Kidney tubule cell (primary cell): ENCODE data around the gene RETREG3.
"Not testable (repeated sequence)": the region's sequence is repeated elsewhere in the genome, so short reads cannot be mapped to it uniquely, and the experiment has no call there.

ENCODE experiments used
- DNase-seq: peaks from one replicate; pipeline ENCODE4 v3.0.0-alpha.2; 2018; ENCODE audit warnings: low spot score

Gene RETREG3

DNA sequence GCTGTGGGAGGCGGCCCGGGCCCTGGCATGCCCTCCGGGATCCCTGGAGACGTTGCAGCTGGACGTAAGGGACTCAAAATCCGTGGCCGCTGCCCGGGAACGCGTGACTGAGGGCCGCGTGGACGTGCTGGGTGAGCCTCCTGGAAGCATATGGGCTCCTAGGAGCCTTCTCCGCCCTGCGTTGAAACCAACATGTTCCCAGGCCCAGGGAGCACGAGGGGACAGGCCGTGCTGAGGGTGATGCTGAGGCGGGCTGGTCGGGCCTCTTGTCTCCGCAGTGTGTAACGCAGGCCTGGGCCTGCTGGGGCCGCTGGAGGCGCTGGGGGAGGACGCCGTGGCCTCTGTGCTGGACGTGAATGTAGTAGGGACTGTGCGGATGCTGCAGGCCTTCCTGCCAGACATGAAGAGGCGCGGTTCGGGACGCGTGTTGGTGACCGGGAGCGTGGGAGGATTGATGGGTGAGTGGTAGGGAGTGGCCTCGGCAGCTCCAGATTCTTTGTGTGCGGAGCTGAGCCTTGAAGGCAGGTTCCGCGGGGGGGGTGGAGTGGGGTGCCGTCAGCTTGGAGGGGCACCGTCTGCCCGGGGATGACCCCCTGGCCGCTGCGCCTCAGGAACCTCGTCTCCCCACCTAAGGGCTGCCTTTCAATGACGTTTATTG, 55.9 kb downstream of the RETREG3 start:
- DNase-seq, result no peak

- DNase-seq, result not testable (repeated sequence)
Observed at GRCh38 chr17:42552736-42553135, 56.4 kb downstream of the RETREG3 start, which contains the start of gene HSD17B1. HSD17B1 (plus strand) TSS chr17:42552923; CDS start chr17:42552934, 11 bp downstream.

DNA sequence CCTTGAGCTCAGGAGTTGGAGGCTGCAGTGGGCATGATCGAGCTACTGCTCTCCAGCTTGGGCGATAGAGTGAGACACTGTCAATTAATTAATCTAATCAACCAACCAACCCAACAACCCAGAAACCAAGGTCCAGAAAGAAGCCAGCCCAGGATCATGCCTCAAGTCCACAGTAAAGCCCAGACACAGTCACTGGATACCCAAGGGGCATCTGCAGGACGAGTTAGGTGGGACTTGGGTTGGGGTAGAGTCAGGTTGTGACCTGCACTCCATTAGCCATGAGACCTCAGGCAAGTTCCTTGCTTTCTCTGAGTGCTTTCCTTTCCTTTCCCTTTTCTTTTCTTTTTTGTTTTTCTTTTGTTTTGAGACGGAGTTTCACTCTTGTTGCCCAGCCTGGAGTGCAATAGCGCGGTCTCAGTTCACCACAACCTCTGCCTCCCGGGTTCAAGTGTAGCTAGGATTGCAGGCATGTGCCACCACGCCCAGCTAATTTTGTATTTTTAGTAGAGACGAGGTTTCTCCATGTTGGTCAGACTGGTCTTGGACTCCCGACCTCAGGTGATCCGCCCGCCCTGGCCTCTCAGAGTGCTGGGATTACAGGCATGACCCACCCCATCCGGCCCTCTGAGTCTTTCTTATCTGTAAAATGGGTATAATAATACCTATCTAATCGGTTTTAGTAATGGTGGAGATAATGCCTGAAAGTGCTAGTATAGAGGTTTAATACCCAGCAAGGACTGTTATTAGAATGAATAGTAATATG, 60.0 kb downstream of the RETREG3 start:
- DNase-seq, result no peak

GRCh38 chr17:42548070-42548837, 60.9 kb downstream of the RETREG3 start:
- peak; percentile 84 for DNase-seq

DNA sequence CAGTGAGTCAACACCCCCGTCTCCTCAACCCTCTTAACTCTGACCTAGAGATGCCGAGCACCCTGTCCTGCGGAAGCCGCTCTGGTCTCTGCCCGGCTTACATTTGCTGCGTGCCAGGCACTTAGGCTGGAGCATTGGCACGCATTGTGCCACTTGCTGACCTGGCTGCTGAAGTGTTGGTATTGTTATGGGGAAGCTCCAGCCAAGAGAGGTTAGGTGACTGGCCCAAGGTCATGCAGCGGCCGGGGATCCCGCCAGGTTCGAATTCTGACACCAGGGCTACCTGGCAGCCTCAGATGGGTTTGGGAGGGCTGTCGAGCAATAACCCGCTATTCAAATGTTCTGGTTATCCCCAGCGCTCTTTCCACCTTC, 61.5 kb downstream of the RETREG3 start:
- DNase-seq, result no peak

- no peak for DNase-seq
Observed at GRCh38 chr17:42547001-42547461, 62.1 kb downstream of the RETREG3 start.

- DNase-seq, result not testable (repeated sequence)
Observed at GRCh38 chr17:42545755-42546505, 63.2 kb downstream of the RETREG3 start.

- DNase-seq, result no peak
Observed at GRCh38 chr17:42544874-42545283, 64.3 kb downstream of the RETREG3 start.

DNA sequence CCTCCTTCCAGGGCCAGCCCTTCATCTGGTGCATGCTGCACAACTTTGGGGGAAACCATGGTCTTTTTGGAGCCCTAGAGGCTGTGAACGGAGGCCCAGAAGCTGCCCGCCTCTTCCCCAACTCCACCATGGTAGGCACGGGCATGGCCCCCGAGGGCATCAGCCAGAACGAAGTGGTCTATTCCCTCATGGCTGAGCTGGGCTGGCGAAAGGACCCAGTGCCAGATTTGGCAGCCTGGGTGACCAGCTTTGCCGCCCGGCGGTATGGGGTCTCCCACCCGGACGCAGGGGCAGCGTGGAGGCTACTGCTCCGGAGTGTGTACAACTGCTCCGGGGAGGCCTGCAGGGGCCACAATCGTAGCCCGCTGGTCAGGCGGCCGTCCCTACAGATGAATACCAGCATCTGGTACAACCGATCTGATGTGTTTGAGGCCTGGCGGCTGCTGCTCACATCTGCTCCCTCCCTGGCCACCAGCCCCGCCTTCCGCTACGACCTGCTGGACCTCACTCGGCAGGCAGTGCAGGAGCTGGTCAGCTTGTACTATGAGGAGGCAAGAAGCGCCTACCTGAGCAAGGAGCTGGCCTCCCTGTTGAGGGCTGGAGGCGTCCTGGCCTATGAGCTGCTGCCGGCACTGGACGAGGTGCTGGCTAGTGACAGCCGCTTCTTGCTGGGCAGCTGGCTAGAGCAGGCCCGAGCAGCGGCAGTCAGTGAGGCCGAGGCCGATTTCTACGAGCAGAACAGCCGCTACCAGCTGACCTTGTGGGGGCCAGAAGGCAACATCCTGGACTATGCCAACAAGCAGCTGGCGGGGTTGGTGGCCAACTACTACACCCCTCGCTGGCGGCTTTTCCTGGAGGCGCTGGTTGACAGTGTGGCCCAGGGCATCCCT, 65.7 kb downstream of the RETREG3 start:
- no peak for DNase-seq

DNA sequence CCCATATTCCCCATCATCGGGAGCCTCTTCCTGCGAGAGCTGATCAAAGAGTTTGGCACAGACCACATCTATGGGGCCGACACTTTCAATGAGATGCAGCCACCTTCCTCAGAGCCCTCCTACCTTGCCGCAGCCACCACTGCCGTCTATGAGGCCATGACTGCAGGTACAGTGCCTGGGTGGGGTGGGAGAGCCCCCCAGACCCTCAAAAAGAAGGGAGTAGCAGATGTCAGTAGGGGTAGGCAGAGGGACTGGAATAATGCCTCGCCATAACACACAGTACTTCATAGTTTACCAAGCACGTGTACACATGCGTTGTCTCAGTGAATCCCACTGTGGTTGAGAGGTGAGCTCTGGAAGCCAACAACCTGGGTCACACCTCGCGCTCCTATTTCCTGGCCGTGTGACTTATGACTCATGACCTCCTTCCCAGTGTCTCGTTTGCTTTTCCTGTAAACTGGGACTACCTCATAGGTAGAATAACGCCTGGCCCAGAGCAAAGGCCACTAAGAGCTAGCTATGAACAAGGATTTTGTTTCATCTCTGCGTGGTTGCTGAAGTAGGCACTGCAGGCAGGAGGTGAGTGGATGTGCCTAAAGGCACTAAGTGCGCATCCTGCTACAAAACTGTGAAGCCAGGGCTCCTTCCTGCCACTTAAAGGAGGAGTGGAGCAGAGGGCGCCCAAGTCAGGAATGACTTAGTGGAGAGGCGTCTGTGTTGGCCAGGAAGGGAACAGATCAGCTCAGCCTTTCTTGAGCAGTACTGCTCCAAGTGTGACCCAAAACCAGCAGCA, 67.9 kb downstream of the RETREG3 start:
- peak; percentile 82 for DNase-seq

GRCh38 chr17:42540558-42540957, 68.6 kb downstream of the RETREG3 start:
- not testable (repeated sequence) for DNase-seq

GRCh38 chr17:42538482-42538881, 70.7 kb downstream of the RETREG3 start:
- no peak for DNase-seq

DNA sequence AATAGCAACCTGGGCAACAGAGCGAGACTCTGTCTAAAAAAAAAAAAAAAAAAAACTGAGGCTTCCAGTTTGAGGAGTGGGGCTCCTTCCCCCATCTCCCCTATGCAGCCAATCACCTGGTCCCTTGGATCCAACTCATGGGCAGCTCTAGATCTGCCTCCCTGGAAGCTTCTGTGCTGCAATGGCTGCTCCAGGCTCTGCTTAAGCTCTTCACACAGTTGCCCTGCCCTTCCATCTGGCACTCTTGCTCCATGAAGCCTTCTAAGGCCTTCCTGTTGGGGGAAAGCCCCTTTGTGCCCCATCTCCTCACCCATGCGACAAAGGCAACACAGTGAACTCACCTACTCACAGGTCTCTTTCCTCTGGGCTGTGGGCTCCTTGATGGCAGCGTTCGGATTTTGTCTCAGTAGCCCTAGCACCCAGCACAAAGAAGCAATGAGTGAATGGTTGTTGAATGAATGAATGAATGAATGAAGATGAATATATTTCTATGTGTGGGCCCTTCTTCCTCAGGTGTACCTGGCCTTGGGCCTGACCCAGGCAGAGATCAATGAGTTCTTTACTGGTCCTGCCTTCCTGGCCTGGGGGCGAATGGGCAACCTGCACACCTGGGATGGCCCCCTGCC, 71.2 kb downstream of the RETREG3 start:
- no peak for DNase-seq

- no peak for DNase-seq
Observed at GRCh38 chr17:42537156-42537805, 71.9 kb downstream of the RETREG3 start.

DNA sequence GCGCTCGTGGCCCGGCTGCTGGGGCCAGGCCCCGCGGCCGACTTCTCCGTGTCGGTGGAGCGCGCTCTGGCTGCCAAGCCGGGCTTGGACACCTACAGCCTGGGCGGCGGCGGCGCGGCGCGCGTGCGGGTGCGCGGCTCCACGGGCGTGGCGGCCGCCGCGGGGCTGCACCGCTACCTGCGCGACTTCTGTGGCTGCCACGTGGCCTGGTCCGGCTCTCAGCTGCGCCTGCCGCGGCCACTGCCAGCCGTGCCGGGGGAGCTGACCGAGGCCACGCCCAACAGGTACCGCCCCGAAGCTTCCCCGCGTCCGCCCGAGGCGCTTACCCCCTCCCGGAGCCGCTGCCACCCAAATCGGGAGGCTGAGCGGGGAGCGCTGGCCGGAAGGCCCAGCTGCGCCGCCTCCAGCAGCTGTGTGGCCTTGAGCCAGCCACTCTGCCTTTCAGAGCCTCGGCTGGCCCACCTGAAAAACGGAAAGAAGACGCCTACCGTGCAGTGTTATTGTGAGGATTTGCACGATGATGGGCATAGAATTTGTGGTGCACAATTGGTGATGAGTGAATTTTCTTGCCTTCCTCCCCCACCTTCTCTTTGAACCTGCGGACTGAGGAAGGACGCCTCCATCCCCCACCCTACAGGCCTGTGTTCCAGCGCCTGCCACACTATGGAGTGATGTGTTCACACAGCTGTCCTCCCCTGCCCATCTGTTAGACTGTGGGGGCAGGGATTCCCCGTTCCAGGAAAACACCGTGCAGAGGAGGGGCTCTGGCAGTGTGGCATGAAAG, 72.6 kb downstream of the RETREG3 start:
- DNase-seq, result peak; percentile 86

DNA sequence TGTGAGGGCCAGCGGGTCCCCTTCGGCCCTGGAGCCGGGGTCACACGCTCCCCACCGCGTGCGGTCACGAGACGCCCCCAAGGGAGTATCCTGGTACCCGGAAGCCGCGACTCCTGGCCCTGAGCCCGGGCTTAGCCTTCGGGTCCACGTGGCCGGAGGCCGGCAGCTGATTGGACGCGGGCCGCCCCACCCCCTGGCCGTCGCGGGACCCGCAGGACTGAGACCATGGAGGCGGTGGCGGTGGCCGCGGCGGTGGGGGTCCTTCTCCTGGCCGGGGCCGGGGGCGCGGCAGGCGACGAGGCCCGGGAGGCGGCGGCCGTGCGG, 73.2 kb downstream of the RETREG3 start, which contains the start of gene NAGLU:
Gene NAGLU (plus strand): TSS at position 194 of the 324 bp plus-strand sequence. CDS start 32 bp downstream, at position 226.
- DNase-seq, result peak; percentile 88

- DNase-seq, result no peak
Observed at GRCh38 chr17:42535155-42536047, 73.8 kb downstream of the RETREG3 start.
